ENCODE data around the gene ARHGAP18. TPM values are rescaled to one million over a fixed set of nuclear protein-coding genes. Genes with fewer than 3 reads are reported as not detected.
A peak's percentile ranks its signal among the peaks of the same experiment; 100 is the strongest.

ARHGAP18 gene, protein sequence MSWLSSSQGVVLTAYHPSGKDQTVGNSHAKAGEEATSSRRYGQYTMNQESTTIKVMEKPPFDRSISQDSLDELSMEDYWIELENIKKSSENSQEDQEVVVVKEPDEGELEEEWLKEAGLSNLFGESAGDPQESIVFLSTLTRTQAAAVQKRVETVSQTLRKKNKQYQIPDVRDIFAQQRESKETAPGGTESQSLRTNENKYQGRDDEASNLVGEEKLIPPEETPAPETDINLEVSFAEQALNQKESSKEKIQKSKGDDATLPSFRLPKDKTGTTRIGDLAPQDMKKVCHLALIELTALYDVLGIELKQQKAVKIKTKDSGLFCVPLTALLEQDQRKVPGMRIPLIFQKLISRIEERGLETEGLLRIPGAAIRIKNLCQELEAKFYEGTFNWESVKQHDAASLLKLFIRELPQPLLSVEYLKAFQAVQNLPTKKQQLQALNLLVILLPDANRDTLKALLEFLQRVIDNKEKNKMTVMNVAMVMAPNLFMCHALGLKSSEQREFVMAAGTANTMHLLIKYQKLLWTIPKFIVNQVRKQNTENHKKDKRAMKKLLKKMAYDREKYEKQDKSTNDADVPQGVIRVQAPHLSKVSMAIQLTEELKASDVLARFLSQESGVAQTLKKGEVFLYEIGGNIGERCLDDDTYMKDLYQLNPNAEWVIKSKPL
- total RNA-seq (10 to 100 TPM in 1 of 2 donors, 1 to 10 TPM in 1; 3.7 to 26.7 TPM), total RNA-seq (14.8 to 36.6 reads per million in 2 donors)

- DNase-seq: peak; percentile 35 to 65 (median 63)
- ATAC-seq: peak; percentile 93
- no peaks in the 10 kb centered on the region for H3K9me3 ChIP-seq (ENCODE audit: control insufficient read depth, low read length, poor library complexity, severe bottlenecking)
- peak within 1 kb of the TSS; percentile 92 for H3K27ac Mint-ChIP-seq
- H3K4me3 Mint-ChIP-seq: peak within 1 kb of the TSS; percentile 97
- H3K36me3 Mint-ChIP-seq (ENCODE audit: low read depth): peaks cover 2% of the 10 kb centered on the region
- H3K27me3 Mint-ChIP-seq: peaks cover 5% of the 10 kb centered on the region
- H3K4me1 Mint-ChIP-seq: peaks cover 30% of the 10 kb centered on the region
Observed at GRCh38 chr6:129709769-129710449, at the start of gene ARHGAP18. TSS of gene ARHGAP18 (minus strand) at chr6:129710177. CDS start at chr6:129710136, 41 bp downstream.

- ATAC-seq: no peak
- no peak overlapping the region for H3K4me3 Mint-ChIP-seq
- no peak overlapping the region for H3K27ac Mint-ChIP-seq
- H3K9me3 ChIP-seq (ENCODE audit: control insufficient read depth, low read length, poor library complexity, severe bottlenecking): no peaks in the 10 kb centered on the region
- no peaks in the 10 kb centered on the region for H3K36me3 Mint-ChIP-seq (ENCODE audit: low read depth)
- H3K27me3 Mint-ChIP-seq: peaks cover 12% of the 10 kb centered on the region
- DNase-seq: no peak
- peaks cover 11% of the 10 kb centered on the region for H3K4me1 Mint-ChIP-seq
Observed at GRCh38 chr6:129755787-129756186, 45.8 kb upstream of the ARHGAP18 start.

DNA sequence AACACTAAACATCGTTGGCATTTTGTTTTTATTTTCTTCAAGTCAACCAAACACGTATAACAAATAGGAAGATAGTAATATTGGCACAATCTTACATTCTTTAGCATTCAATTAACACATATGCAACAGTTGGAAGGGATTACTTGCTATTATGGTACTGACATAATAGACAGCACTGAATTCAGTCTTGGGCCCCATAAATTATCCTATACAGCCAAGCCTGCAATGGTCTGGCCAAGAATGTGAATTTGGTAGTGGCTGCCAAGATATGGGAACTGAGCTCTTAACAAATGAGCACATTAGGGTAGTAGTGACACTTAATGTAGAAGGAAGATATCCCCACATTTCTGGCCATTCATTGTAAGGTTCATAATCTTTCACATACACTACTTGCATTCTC, 44.8 kb upstream of the ARHGAP18 start:
- peaks cover 12% of the 10 kb centered on the region for H3K27me3 Mint-ChIP-seq
- no peak for DNase-seq
- H3K4me3 Mint-ChIP-seq: no peak overlapping the region

GRCh38 chr6:129753422-129753821, 43.4 kb upstream of the ARHGAP18 start:
- ATAC-seq (no peak), DNase-seq (no peak)
- H3K4me3 Mint-ChIP-seq: no peak overlapping the region
- no peak overlapping the region for H3K27ac Mint-ChIP-seq
- H3K9me3 ChIP-seq (ENCODE audit: control insufficient read depth, low read length, poor library complexity, severe bottlenecking): no peaks in the 10 kb centered on the region
- H3K4me1 Mint-ChIP-seq: peaks cover 31% of the 10 kb centered on the region
- H3K27me3 Mint-ChIP-seq: peaks cover 7% of the 10 kb centered on the region
- H3K36me3 Mint-ChIP-seq (ENCODE audit: low read depth): no peaks in the 10 kb centered on the region

More for the DNA sequence above, 44.8 kb upstream of the ARHGAP18 start:
- H3K27ac Mint-ChIP-seq: no peak overlapping the region
- ATAC-seq: no peak
- peaks cover 18% of the 10 kb centered on the region for H3K4me1 Mint-ChIP-seq
- H3K9me3 ChIP-seq (ENCODE audit: control insufficient read depth, low read length, poor library complexity, severe bottlenecking): no peaks in the 10 kb centered on the region
- H3K36me3 Mint-ChIP-seq (ENCODE audit: low read depth): no peaks in the 10 kb centered on the region

DNA sequence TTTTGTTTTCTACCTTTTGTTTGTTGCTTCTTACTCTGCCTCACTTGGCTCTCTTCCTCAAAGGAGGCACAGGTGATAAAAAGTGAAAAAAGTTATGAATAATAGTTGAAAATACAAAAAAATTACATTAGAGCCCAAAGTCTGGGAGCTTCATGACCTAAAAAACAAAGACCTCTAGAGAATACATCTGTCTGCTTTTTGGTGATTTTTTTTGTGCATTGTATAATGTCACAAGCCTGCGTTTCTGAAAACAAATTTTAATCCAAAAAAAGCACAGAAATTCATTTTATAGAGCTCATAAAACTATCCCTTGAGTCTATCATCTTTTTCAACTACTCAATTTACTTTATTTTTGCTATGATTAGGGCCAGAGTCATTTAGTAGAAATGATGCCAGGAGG, 41.4 kb upstream of the ARHGAP18 start:
- H3K9me3 ChIP-seq (ENCODE audit: control insufficient read depth, low read length, poor library complexity, severe bottlenecking): no peaks in the 10 kb centered on the region
- DNase-seq (no peak), ATAC-seq (no peak)
- no peaks in the 10 kb centered on the region for H3K36me3 Mint-ChIP-seq (ENCODE audit: low read depth)
- no peak overlapping the region for H3K4me3 Mint-ChIP-seq
- H3K27me3 Mint-ChIP-seq: peaks cover 4% of the 10 kb centered on the region
- H3K4me1 Mint-ChIP-seq: peaks cover 36% of the 10 kb centered on the region
- H3K27ac Mint-ChIP-seq: peak overlapping the region; percentile 81

GRCh38 chr6:129750360-129750759, 40.4 kb upstream of the ARHGAP18 start:
- Mint-ChIP-seq H3K36me3 (ENCODE audit: low read depth) (no peaks in the 10 kb centered on the region), H3K27ac (peak overlapping the region; percentile 91), H3K27me3 (no peaks in the 10 kb centered on the region), H3K4me3 (peak overlapping the region; percentile 84), H3K4me1 (peaks cover 36% of the 10 kb centered on the region)
- H3K9me3 ChIP-seq (ENCODE audit: control insufficient read depth, low read length, poor library complexity, severe bottlenecking): no peaks in the 10 kb centered on the region
- no peak for ATAC-seq
- no peak for DNase-seq

DNA sequence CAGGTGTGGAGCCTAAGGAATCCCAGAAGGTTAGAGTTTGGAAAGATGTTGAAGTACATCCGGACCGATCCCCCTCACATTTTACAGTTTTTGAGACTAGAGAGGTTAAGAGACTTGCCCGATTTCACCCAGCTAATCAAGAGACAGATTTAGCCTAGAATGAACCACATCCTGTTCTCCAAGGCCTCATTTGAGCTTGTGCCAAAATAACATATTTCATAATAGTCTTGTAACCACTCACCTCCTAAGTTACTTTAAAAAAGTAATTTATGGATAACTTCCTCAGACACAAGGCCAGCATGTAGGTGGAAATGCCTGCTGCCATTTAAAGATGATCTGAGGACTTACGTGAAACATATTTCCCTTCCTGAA, 39.8 kb upstream of the ARHGAP18 start:
- ATAC-seq: peak; percentile 72
- H3K4me1 Mint-ChIP-seq: peaks cover 37% of the 10 kb centered on the region

DNA sequence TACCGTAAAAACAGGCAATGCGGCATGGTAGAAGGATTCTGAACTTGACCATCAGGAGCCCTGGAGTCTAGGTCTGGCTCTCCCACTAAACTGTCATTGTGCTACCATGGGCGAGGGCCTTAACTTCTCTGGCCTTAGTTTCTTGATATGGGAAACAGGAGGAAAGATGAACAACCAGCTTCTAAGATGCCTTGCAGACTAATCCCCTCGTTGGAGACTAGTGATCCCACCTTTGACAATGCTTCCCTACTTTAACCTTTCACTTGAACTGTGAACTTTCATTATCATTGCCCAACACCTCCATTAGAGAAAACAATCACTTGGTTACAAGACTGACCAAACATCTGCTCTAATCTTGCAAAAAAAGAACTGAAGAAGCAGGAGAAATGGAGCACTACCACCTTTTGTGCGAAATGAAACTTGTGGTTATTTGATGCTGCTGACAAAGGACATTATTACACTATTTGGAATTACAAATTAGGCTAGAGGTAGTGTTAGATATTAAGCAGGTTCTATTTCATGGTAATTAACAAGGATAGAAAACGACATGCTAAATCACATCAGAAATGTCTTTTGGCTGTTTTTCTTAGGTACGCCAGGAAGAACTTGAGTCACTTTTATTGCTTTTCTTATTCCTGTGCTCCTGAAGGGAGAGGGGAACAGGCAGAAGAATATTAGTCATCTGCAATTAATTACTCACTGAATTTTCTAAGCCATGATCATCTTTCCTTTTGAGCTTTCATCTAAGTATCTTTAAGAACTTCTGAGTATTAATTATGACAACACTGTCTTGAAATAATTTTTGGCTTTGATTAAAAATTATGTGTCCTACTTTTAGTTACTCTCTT, 39.1 kb upstream of the ARHGAP18 start:
- no peaks in the 10 kb centered on the region for H3K9me3 ChIP-seq (ENCODE audit: control insufficient read depth, low read length, poor library complexity, severe bottlenecking)
- Mint-ChIP-seq H3K4me3 (peak overlapping the region; percentile 84), H3K36me3 (ENCODE audit: low read depth) (no peaks in the 10 kb centered on the region), H3K27me3 (no peaks in the 10 kb centered on the region), H3K4me1 (peaks cover 40% of the 10 kb centered on the region), H3K27ac (peak overlapping the region; percentile 91)
- no peak for ATAC-seq
- no peak for DNase-seq

More for the DNA sequence above, 39.8 kb upstream of the ARHGAP18 start:
- DNase-seq: no peak
- H3K4me3 Mint-ChIP-seq: peak overlapping the region; percentile 84
- H3K36me3 Mint-ChIP-seq (ENCODE audit: low read depth): no peaks in the 10 kb centered on the region
- H3K27ac Mint-ChIP-seq: peak overlapping the region; percentile 91
- no peaks in the 10 kb centered on the region for H3K27me3 Mint-ChIP-seq
- H3K9me3 ChIP-seq (ENCODE audit: control insufficient read depth, low read length, poor library complexity, severe bottlenecking): no peaks in the 10 kb centered on the region

- Mint-ChIP-seq H3K36me3 (ENCODE audit: low read depth) (no peaks in the 10 kb centered on the region), H3K4me3 (peak overlapping the region; percentile 84), H3K4me1 (peaks cover 40% of the 10 kb centered on the region), H3K27ac (peak overlapping the region; percentile 91), H3K27me3 (no peaks in the 10 kb centered on the region)
- DNase-seq (peak in 2 of 3 donors; percentile 9 to 11), ATAC-seq (peak; percentile 84)
- H3K9me3 ChIP-seq (ENCODE audit: control insufficient read depth, low read length, poor library complexity, severe bottlenecking): no peaks in the 10 kb centered on the region
Observed at GRCh38 chr6:129748212-129748900, 38.4 kb upstream of the ARHGAP18 start.

GRCh38 chr6:129747588-129748112, 37.7 kb upstream of the ARHGAP18 start:
- H3K27me3 Mint-ChIP-seq: no peaks in the 10 kb centered on the region
- H3K36me3 Mint-ChIP-seq (ENCODE audit: low read depth): no peaks in the 10 kb centered on the region
- H3K9me3 ChIP-seq (ENCODE audit: control insufficient read depth, low read length, poor library complexity, severe bottlenecking): no peaks in the 10 kb centered on the region
- peak overlapping the region; percentile 84 for H3K4me3 Mint-ChIP-seq
- peaks cover 40% of the 10 kb centered on the region for H3K4me1 Mint-ChIP-seq
- DNase-seq (no peak), ATAC-seq (no peak)
- H3K27ac Mint-ChIP-seq: peak overlapping the region; percentile 91

GRCh38 chr6:129744880-129745237, 34.9 kb upstream of the ARHGAP18 start:
- peaks cover 26% of the 10 kb centered on the region for H3K4me1 Mint-ChIP-seq
- H3K27ac Mint-ChIP-seq: no peak overlapping the region
- H3K4me3 Mint-ChIP-seq: no peak overlapping the region
- no peak for ATAC-seq
- H3K27me3 Mint-ChIP-seq: no peaks in the 10 kb centered on the region
- H3K36me3 Mint-ChIP-seq (ENCODE audit: low read depth): no peaks in the 10 kb centered on the region
- H3K9me3 ChIP-seq (ENCODE audit: control insufficient read depth, low read length, poor library complexity, severe bottlenecking): no peaks in the 10 kb centered on the region
- no peak for DNase-seq
